Activated CD4-positive, alpha-beta T cell treated with anti-CD3 and anti-CD28 coated beads for 24 hours (primary cell): Measurements from ENCODE around the gene SYNPO.

Experiments used
- DNase-seq, 2 donors: peaks; one replicate each; pipeline ENCODE4 v3.0.0-alpha.2; 2020; ENCODE audit warnings: low read depth in 2 of 2

Gene SYNPO

GRCh38 chr5:150642567-150642927, 2.1 kb downstream of the SYNPO start:
- no peak for DNase-seq

- no peak for DNase-seq
Observed at GRCh38 chr5:150642991-150643710, 2.7 kb downstream of the SYNPO start.

GRCh38 chr5:150644058-150644457, 3.6 kb downstream of the SYNPO start:
- DNase-seq, result no peak

- no peak for DNase-seq
Observed at GRCh38 chr5:150644514-150644913, 4.1 kb downstream of the SYNPO start.

GRCh38 chr5:150645070-150645700, 4.7 kb downstream of the SYNPO start:
- no peak for DNase-seq

GRCh38 chr5:150647275-150648251, 7.1 kb downstream of the SYNPO start:
- DNase-seq, result no peak

- no peak for DNase-seq
Observed at GRCh38 chr5:150648294-150649107, 8.0 kb downstream of the SYNPO start.

- no peak for DNase-seq
Observed at GRCh38 chr5:150649108-150650020, 8.9 kb downstream of the SYNPO start.

- DNase-seq, result no peak
Observed at GRCh38 chr5:150650021-150651006, 9.9 kb downstream of the SYNPO start.

GRCh38 chr5:150651382-150651781, 10.9 kb downstream of the SYNPO start:
- no peak for DNase-seq

- no peak for DNase-seq
Observed at GRCh38 chr5:150651924-150652671, 11.6 kb downstream of the SYNPO start.

GRCh38 chr5:150653145-150653761, 12.8 kb downstream of the SYNPO start:
- DNase-seq, result no peak

- DNase-seq, result no peak
Observed at GRCh38 chr5:150653762-150654556, 13.5 kb downstream of the SYNPO start.

- no peak for DNase-seq
Observed at GRCh38 chr5:150655221-150655620, 14.8 kb downstream of the SYNPO start.

- peak; percentile 48 to 57 for DNase-seq
Observed at GRCh38 chr5:150656191-150657132, 16.0 kb downstream of the SYNPO start.

- DNase-seq, result no peak
Observed at GRCh38 chr5:150658121-150658520, 17.7 kb downstream of the SYNPO start.
